WTC11 (cell line): Measurements from ENCODE around the gene FOXN3.

Experiments used
- ATF3 ChIP-seq: sonication (generic); formaldehyde crosslinking; conservative IDR thresholded peaks from 2 replicates; pipeline ENCODE4 v1.8.1; 2022; ENCODE audit warnings: mild to moderate bottlenecking, missing genetic modification reagents
- CREB1 ChIP-seq: sonication (generic); formaldehyde crosslinking; IDR thresholded peaks from 2 replicates; pipeline ENCODE4 v1.8.0; 2023; ENCODE audit warnings: mild to moderate bottlenecking, missing genetic modification reagents
- CTCF ChIP-seq: fragments of 200-600 bp; IDR thresholded peaks from 2 replicates; pipeline ENCODE4 v1.8.0; 2022; ENCODE audit warnings: antibody characterized with exemption
- ESRRA ChIP-seq: sonication (generic); formaldehyde crosslinking; IDR thresholded peaks from 2 replicates; pipeline ENCODE4 v1.8.1; 2022; ENCODE audit warnings: mild to moderate bottlenecking, missing genetic modification reagents, borderline replicate concordance
- KAT7 ChIP-seq: sonication (generic); formaldehyde crosslinking; IDR thresholded peaks from 2 replicates; pipeline ENCODE4 v1.8.1; 2023; ENCODE audit warnings: missing genetic modification reagents, mild to moderate bottlenecking, borderline replicate concordance
- MAX ChIP-seq: sonication (generic); formaldehyde crosslinking; IDR thresholded peaks from 2 replicates; pipeline ENCODE4 v1.8.0; 2022; ENCODE audit warnings: mild to moderate bottlenecking, missing genetic modification reagents
- PRRX2 ChIP-seq: fragments of 250-450 bp; sonication (Bioruptor Pico); IDR thresholded peaks from 2 replicates; pipeline ENCODE4 v1.8.0; 2021; ENCODE audit warnings: mild to moderate bottlenecking
- ZNF121 ChIP-seq: sonication (generic); formaldehyde crosslinking; IDR thresholded peaks from 2 replicates; pipeline ENCODE4 v1.8.0; 2023; ENCODE audit warnings: missing genetic modification reagents

GRCh38 chr14:89417465-89418225, 612 bp upstream of the FOXN3 start:
- TF ChIP-seq ATF3 (CRISPR knock-in tag) (no peak), CREB1 (CRISPR knock-in tag) (no peak), ESRRA (CRISPR knock-in tag) (no peak), MAX (peak; percentile 58), PRRX2 (CRISPR knock-in tag) (no peak), CTCF (no peak), ZNF121 (CRISPR knock-in tag) (no peak), KAT7 (CRISPR knock-in tag) (0 out of 2 replicates have a peak, but pooled peaks have one; percentile 51)
